ENCODE measurements around the gene C2CD3.
"Not testable (repeated sequence)": the region's sequence is repeated elsewhere in the genome, so short reads cannot be mapped to it uniquely, and the experiment has no call there.

The C2CD3 gene

GRCh38 chr11:74120260-74121035 is 50.4 kb downstream of the C2CD3 start:
- not testable (repeated sequence) for ATAC-seq, DNase-seq

GRCh38 chr11:74116719-74117118 is 54.1 kb downstream of the C2CD3 start:
- DNase-seq (no peak), ATAC-seq (no peak)

GRCh38 chr11:74112877-74113276 is 57.9 kb downstream of the C2CD3 start:
- DNase-seq (no peak), ATAC-seq (no peak)

- ATAC-seq (no peak), DNase-seq (no peak)
Observed at GRCh38 chr11:74106124-74106523, 64.7 kb downstream of the C2CD3 start.

- no peak for ATAC-seq
Observed at GRCh38 chr11:74102321-74102720, 68.5 kb downstream of the C2CD3 start.

GRCh38 chr11:74100735-74101134 is 70.1 kb downstream of the C2CD3 start:
- DNase-seq (no peak), ATAC-seq (no peak)

More at GRCh38 chr11:74102321-74102720, 68.5 kb downstream of the C2CD3 start:
- DNase-seq = no peak

GRCh38 chr11:74100231-74100630 is 70.6 kb downstream of the C2CD3 start:
- no peak for ATAC-seq
- DNase-seq = no peak

- no peak for DNase-seq
- no peak for ATAC-seq
Observed at GRCh38 chr11:74097686-74098237, 73.0 kb downstream of the C2CD3 start.

GRCh38 chr11:74094393-74094792 is 76.4 kb downstream of the C2CD3 start:
- no peak for ATAC-seq
- no peak for DNase-seq

GRCh38 chr11:74092425-74092824 is 78.4 kb downstream of the C2CD3 start:
- ATAC-seq (no peak), DNase-seq (no peak)

- ATAC-seq (no peak), DNase-seq (no peak)
Observed at GRCh38 chr11:74091549-74091948, 79.3 kb downstream of the C2CD3 start.

- ATAC-seq = no peak
- no peak for DNase-seq
Observed at GRCh38 chr11:74090701-74091100, 80.1 kb downstream of the C2CD3 start.

GRCh38 chr11:74086242-74086884 is 84.4 kb downstream of the C2CD3 start:
- DNase-seq (no peak), ATAC-seq (no peak)

- no peak for ATAC-seq
Observed at GRCh38 chr11:74085542-74085892, 85.3 kb downstream of the C2CD3 start.

GRCh38 chr11:74084796-74085541 is 85.8 kb downstream of the C2CD3 start:
- no peak for ATAC-seq

More at GRCh38 chr11:74085542-74085892, 85.3 kb downstream of the C2CD3 start:
- no peak for DNase-seq

GRCh38 chr11:74083927-74084326 is 86.9 kb downstream of the C2CD3 start:
- ATAC-seq, DNase-seq: not testable (repeated sequence)

More at GRCh38 chr11:74084796-74085541, 85.8 kb downstream of the C2CD3 start:
- DNase-seq = no peak

GRCh38 chr11:74081428-74081827 is 89.4 kb downstream of the C2CD3 start:
- ATAC-seq = no peak
- DNase-seq = no peak

GRCh38 chr11:74077193-74077592 is 93.6 kb downstream of the C2CD3 start:
- no peak for ATAC-seq

GRCh38 chr11:74072721-74073120 is 98.1 kb downstream of the C2CD3 start:
- DNase-seq (no peak), ATAC-seq (no peak)

More at GRCh38 chr11:74077193-74077592, 93.6 kb downstream of the C2CD3 start:
- no peak for DNase-seq

GRCh38 chr11:74072286-74072685 is 98.5 kb downstream of the C2CD3 start:
- ATAC-seq = peak; percentile 40

GRCh38 chr11:74070723-74071492 is 99.9 kb downstream of the C2CD3 start:
- DNase-seq = no peak
- ATAC-seq = no peak

More at GRCh38 chr11:74072286-74072685, 98.5 kb downstream of the C2CD3 start:
- DNase-seq = no peak

Data from stimulated activated naive CD8-positive, alpha-beta T cell treated with anti-CD3 and anti-CD28 coated beads, Interleukin-15, Interleukin-2, amounts not matched to agents 100 U/mL and 50 U/mL, for 24 hours (primary cell).